GM21526 (cell line): ENCODE results near the gene NELL1.
"Not testable (repeated sequence)": the region's sequence is repeated elsewhere in the genome, so short reads cannot be mapped to it uniquely, and the experiment has no call there.

Experiments used
- ATAC-seq: cut with Tn5 transposase; IDR thresholded peaks from one replicate; pipeline ENCODE4 v1.9.1; 2021; ENCODE audit warnings: moderate library complexity; ENCODE audit not compliant: unreplicated experiment, low FRiP score

The NELL1 gene

DNA sequence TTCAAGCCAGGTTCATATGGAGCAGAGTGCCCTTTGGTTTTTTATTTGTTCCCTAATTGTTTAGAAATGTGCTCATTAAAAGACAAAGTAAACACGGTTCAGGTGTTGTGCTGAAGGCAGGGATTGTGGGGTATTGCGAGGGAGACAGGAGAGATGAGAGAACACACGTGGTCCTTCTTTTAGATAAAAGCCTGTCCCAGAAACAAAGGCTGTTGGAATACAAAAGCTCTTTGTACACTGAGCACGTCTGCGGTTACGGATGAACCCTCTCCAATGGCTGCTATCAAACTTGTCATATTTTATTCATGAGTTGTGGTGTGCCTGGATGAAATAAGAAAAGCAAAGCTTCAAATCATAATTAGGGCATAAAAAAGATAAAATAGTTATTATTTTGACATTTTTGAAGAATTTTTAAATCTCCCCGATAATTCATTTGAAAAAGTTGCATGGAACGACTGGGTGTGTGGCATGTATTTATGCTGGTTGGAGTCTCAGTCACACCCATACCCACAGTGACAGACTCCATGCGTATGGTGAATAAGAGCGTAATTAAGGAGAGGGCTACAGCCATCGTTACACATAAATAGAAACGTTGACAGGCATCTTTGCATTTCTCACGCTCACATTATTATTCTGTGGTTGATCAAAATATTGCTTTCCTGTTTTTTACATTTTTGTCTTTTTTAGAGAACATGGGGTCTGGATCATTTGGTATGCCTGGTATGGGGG lies 92.9 kb downstream of the NELL1 start:
- no peak for ATAC-seq

- ATAC-seq, result no peak
Observed at GRCh38 chr11:20762980-20763379, 93.6 kb downstream of the NELL1 start.

DNA sequence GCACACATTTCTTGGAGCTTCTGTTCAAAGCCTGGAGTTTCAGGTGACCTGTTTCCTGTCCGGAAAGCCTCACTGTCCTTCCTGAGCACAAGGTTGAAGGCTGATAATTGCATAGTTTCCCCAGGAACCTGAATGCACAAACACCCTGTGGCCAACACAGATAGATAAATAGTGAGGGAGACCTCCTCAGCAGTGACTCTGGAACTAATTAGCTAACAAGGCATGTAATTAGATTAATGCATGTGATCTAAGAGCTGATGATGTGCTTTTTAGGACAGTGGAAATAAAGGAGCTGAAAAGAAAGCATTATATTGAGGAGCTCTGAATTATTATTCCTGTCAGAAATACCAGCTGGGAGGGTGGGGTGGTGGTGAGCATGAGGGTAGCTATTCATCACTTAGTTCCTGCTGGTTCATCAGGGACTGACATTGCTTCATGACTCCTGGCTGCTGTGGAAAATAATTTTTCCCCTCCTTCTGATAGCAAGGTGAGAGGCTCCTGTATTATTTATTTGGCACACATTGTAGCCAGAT lies 101.1 kb downstream of the NELL1 start:
- ATAC-seq, result no peak

GRCh38 chr11:20771026-20771425 lies 101.6 kb downstream of the NELL1 start:
- no peak for ATAC-seq

DNA sequence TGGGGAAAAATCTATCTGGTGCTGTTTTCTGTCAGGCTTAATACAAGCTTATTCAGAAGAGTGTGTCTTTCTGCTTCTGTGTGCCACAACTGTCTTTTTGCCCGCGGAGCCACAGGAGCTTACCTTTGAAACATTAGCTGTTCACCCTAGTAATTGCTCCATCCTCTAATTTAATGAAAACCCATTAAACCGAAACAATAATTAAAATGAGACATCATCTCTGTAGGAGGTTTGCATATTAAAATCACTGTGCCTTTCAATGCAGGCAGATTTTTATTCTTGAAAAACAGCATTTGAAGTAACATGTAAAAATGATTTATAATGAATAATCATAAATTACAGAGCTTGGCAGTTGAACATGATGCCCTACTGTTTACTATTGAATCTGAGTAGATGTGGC lies 102.3 kb downstream of the NELL1 start:
- no peak for ATAC-seq

DNA sequence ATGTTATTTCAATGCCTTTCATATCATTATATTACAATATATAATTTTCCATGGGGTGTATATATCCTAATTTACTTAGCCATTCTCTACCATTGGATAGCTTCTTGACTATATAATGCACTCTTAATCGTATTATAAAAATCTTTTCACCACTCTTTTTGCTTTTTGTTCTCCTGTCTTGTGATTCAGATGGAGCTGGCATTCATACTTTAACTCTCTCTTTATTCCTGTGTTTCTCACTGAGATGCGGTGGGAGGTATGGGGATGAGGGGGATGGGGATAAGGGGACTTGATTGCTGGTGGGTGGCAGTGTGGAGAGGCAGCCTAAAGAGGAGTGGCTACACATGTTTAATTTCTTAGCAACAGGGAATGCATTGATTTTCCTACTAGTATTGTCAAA lies 105.9 kb downstream of the NELL1 start:
- ATAC-seq, result no peak

- no peak for ATAC-seq
Observed at GRCh38 chr11:20782775-20783174, 113.4 kb downstream of the NELL1 start.

DNA sequence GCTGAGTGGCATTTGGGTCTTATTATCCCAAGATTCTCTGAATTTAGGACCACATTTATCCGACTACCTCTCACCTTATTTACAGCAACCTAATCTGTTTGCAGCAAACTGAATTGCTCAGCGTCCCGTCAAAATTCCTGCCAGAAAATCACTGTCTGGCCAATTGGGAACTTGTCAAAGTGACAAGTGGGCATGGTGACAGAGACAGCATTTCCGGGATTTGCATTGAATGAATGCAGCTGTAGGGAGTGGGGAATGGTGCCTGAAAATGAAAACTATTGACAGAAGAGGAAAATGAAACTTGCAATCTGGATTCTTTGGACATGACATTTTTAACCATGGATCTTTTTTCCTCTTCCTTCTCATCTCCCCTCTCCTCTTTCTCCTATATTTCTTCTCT lies 113.8 kb downstream of the NELL1 start:
- no peak for ATAC-seq

- no peak for ATAC-seq
Observed at GRCh38 chr11:20790622-20791021, 121.2 kb downstream of the NELL1 start.

DNA sequence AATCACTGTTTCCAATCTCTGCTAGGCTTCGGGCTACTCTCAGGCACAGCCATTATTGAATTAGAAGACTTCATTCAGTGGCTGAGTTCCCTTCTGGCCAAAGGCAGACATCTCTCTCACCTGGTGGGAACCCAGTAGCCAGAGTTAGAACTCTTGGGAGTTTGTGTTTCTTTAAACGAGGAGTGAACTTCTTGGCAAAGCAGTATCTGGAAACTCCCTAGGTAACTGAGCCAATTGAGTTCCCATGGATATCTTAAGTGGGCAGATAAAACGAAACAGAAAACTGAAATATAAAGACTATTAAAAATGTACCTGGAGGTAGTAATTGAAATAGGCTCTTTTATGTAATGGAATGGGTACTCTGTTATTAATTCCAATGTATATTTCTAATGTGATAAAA lies 125.6 kb downstream of the NELL1 start:
- ATAC-seq, result no peak

DNA sequence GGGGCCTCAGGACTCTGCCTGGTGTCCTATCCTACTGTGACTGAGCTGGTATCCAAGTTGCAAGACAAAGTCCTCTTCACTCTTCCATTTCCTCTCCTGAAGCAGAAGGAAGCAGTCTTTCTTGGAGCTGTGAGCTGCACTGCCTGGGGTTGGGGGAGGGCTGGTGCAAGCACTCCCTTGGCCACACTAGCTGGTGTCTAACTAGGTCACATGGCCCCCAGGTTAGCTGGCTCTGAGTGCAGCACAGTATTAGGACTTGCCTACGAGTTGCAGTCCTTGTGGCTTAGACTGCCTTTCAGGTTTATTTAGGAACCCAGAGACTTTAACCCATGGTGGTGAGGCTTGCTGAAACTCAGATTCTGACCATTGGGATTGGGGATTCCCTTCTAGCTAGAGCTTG lies 138.9 kb downstream of the NELL1 start:
- no peak for ATAC-seq

GRCh38 chr11:20821046-20821445 lies 151.7 kb downstream of the NELL1 start:
- no peak for ATAC-seq

- no peak for ATAC-seq
Observed at GRCh38 chr11:20821470-20821869, 152.1 kb downstream of the NELL1 start.

DNA sequence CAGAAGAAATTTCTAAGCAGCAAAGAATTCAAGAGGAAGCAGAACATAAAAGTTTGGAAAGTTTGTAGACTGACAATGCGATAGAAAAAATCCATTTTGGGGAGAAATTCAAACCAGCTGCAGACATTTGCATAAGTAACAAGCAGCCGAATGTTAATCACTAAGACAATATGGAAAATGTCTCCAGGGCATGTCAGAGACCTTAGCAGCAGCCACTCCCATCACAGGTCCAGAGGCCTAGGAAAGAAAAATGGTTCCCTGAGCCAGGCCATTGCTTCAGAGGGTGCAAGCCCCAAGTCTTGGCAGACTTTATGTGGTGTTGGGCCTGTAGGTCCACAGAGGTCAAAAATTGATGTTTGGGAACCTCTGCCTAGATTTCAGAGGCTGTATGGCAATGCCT lies 155.4 kb downstream of the NELL1 start:
- no peak for ATAC-seq

- no peak for ATAC-seq
Observed at GRCh38 chr11:20835561-20835960, 166.2 kb downstream of the NELL1 start.

GRCh38 chr11:20839231-20839630 lies 169.8 kb downstream of the NELL1 start:
- ATAC-seq, result no peak

GRCh38 chr11:20840341-20840740 lies 171.0 kb downstream of the NELL1 start:
- ATAC-seq, result no peak

- no peak for ATAC-seq
Observed at GRCh38 chr11:20844216-20844615, 174.8 kb downstream of the NELL1 start.

DNA sequence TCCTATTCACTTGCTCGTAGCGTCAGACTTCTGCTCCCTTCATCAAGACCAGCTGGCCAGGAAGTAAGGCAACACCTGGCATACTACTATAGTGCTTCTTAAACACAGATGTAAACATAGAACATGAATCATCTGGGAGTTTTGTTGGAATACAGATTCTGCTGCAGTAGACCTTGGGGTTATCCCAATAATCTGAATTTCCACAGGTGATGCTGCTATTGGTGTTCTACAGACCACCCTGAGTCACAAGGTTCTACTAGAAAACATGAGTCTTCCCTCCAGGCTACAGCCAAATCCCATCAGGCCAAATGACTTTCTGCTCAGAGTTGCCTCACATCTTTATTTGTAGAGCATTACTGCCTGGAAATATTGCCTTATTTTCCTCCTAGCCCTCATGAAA lies 175.2 kb downstream of the NELL1 start:
- ATAC-seq, result no peak

DNA sequence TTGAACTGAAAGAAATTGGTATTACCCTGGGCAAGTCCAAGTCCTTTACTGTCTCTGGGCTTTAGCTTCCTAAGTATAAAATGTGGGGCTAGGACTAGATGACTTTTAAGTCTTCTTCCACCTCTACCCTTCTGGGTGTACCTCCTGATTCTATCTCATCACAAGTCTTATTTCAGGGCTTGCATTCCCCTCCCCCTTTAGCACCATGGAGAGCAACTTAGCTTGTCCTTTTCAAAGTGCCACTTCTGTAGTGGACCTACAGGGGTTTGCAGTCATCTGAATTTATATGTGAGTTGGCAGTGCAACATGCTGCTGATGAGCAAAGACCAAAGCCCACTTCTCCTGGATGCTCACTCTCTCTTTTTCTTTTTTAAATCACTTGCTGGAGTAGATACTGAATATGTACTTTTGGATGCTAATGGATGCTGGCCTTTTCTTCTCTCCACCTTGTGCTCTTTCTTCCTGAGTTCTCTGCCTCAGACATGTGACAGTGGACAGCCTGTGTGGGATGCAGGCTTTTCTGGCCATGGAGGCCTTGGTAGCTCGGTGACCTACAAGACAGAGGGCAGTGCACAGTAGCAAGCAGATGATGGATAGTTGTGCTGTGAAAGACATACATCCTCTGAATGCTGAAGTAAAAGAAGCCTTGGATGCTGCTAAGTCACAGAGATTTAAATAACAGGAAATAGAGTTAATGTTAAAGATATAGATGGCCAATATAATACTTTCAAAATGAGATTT lies 185.0 kb downstream of the NELL1 start:
- no peak for ATAC-seq

DNA sequence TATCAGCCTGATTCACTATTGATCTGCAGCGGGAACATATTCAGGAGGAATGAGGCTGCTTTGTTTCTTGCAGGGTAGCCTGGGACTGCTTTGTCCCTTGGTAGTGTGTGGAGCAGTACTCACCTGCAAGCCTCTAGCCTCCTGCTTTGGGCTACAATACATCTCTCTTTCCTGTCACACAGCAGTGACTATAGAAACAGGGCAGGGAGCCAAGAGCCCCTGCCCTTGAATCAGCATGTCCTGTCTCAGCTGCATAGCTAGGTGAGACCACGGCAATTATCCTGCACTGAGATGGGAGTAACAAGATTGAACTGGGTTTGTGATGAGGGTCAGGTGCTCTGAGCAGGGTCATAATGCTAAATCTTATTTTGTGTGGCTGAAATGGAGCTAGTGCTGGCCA lies 191.9 kb downstream of the NELL1 start:
- no peak for ATAC-seq

DNA sequence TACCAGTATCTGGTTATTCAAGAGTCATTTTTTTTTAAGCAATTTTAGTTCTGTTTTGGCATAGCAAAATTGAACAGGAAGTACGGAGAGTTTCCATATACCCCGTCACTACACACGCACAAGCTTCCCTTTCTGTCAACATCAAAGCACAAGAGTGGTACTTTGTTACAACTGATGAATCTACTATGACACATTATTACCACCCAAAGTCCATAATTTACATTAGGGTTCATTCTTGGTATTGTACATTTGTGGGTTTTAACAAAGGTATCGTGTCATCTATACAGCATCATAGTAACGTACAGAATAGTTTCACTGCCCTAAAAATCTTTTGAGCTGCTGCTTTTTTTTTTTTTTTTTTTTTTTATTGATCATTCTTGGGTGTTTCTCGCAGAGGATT lies 192.9 kb downstream of the NELL1 start:
- not testable (repeated sequence) for ATAC-seq
